Activated T-cell treated with anti-CD3 and anti-CD28 coated beads for 48 hours (primary cell): ENCODE measurements around the gene DLGAP1.
"Not testable (repeated sequence)": the region's sequence is repeated elsewhere in the genome, so short reads cannot be mapped to it uniquely, and the experiment has no call there.

Experiments used
- DNase-seq: peaks from one replicate; pipeline ENCODE4 v3.0.0-alpha.2; 2020; ENCODE audit warnings: low read depth

Gene DLGAP1

GRCh38 chr18:4385876-4386275 is 69.2 kb downstream of the DLGAP1 start:
- no peak for DNase-seq

GRCh38 chr18:4384932-4385331 is 70.2 kb downstream of the DLGAP1 start:
- DNase-seq = no peak

- no peak for DNase-seq
Observed at GRCh38 chr18:4374564-4374963, 80.5 kb downstream of the DLGAP1 start.

GRCh38 chr18:4369705-4370104 is 85.4 kb downstream of the DLGAP1 start:
- DNase-seq = no peak

GRCh38 chr18:4360221-4360715 is 94.8 kb downstream of the DLGAP1 start:
- DNase-seq = no peak

GRCh38 chr18:4358618-4359017 is 96.5 kb downstream of the DLGAP1 start:
- no peak for DNase-seq

- no peak for DNase-seq
Observed at GRCh38 chr18:4357579-4357978, 97.5 kb downstream of the DLGAP1 start.

GRCh38 chr18:4356929-4357328 is 98.2 kb downstream of the DLGAP1 start:
- DNase-seq = no peak

GRCh38 chr18:4353853-4354418 is 101.2 kb downstream of the DLGAP1 start:
- no peak for DNase-seq

GRCh38 chr18:4352746-4353551 is 102.2 kb downstream of the DLGAP1 start:
- DNase-seq = no peak

GRCh38 chr18:4351005-4351404 is 104.1 kb downstream of the DLGAP1 start:
- no peak for DNase-seq

- DNase-seq = no peak
Observed at GRCh38 chr18:4335386-4335785, 119.7 kb downstream of the DLGAP1 start.

GRCh38 chr18:4333043-4333442 is 122.1 kb downstream of the DLGAP1 start:
- no peak for DNase-seq

GRCh38 chr18:4319738-4320677 is 135.1 kb downstream of the DLGAP1 start:
- no peak for DNase-seq

GRCh38 chr18:4318311-4318710 is 136.8 kb downstream of the DLGAP1 start:
- no peak for DNase-seq

- not testable (repeated sequence) for DNase-seq
Observed at GRCh38 chr18:4311945-4312344, 143.2 kb downstream of the DLGAP1 start.

GRCh38 chr18:4311136-4311535 is 144.0 kb downstream of the DLGAP1 start:
- DNase-seq = no peak

- DNase-seq = no peak
Observed at GRCh38 chr18:4309227-4309626, 145.9 kb downstream of the DLGAP1 start.

GRCh38 chr18:4308576-4308975 is 146.5 kb downstream of the DLGAP1 start:
- DNase-seq = no peak

- no peak for DNase-seq
Observed at GRCh38 chr18:4299395-4299794, 155.7 kb downstream of the DLGAP1 start.

GRCh38 chr18:4293337-4293736 is 161.8 kb downstream of the DLGAP1 start:
- no peak for DNase-seq

GRCh38 chr18:4292696-4293095 is 162.4 kb downstream of the DLGAP1 start:
- DNase-seq = no peak
